Stimulated activated CD8-positive, alpha-beta memory T cell treated with anti-CD3 and anti-CD28 coated beads, Interleukin-7, amount 100 ng/mL, for 24 hours (primary cell): ENCODE results near the gene VANGL1.

Source experiments
- DNase-seq: peaks from one replicate; pipeline ENCODE4 v3.0.0-alpha.2; 2020; ENCODE audit warnings: low read depth

VANGL1 gene

GRCh38 chr1:115705085-115705951 is 63.5 kb downstream of the VANGL1 start:
- DNase-seq = no peak

- no peak for DNase-seq
These were observed 64.2 kb downstream of the VANGL1 start for GRCh38 chr1:115705963-115706362.

- DNase-seq = no peak
These were observed 65.0 kb downstream of the VANGL1 start for GRCh38 chr1:115706587-115707425.

- DNase-seq = no peak
These were observed 69.3 kb downstream of the VANGL1 start for GRCh38 chr1:115710859-115711624.

- DNase-seq = no peak
These were observed 71.3 kb downstream of the VANGL1 start for GRCh38 chr1:115712911-115713609.

GRCh38 chr1:115713906-115714305 is 72.1 kb downstream of the VANGL1 start:
- no peak for DNase-seq

GRCh38 chr1:115714572-115715141 is 72.9 kb downstream of the VANGL1 start:
- no peak for DNase-seq

GRCh38 chr1:115717541-115717940 is 75.8 kb downstream of the VANGL1 start:
- DNase-seq = no peak

GRCh38 chr1:115718011-115718754 is 76.4 kb downstream of the VANGL1 start:
- DNase-seq = no peak

GRCh38 chr1:115719285-115719684 is 77.5 kb downstream of the VANGL1 start:
- no peak for DNase-seq

- no peak for DNase-seq
These were observed 80.5 kb downstream of the VANGL1 start for GRCh38 chr1:115722221-115722620.

GRCh38 chr1:115723756-115724155 is 82.0 kb downstream of the VANGL1 start:
- no peak for DNase-seq

GRCh38 chr1:115725600-115725999 is 83.8 kb downstream of the VANGL1 start:
- no peak for DNase-seq

GRCh38 chr1:115726161-115726560 is 84.4 kb downstream of the VANGL1 start:
- DNase-seq = no peak

- no peak for DNase-seq
These were observed 84.8 kb downstream of the VANGL1 start for GRCh38 chr1:115726570-115726969.

GRCh38 chr1:115727706-115728249 is 86.0 kb downstream of the VANGL1 start:
- no peak for DNase-seq

GRCh38 chr1:115728341-115728740 is 86.6 kb downstream of the VANGL1 start:
- DNase-seq = no peak

GRCh38 chr1:115729756-115730155 is 88.0 kb downstream of the VANGL1 start:
- DNase-seq = no peak

GRCh38 chr1:115732316-115732715 is 90.5 kb downstream of the VANGL1 start:
- DNase-seq = no peak

- DNase-seq = no peak
These were observed 99.0 kb downstream of the VANGL1 start for GRCh38 chr1:115740811-115741210.
